ENCODE measurements around the gene N4BP2.
"Not testable (repeated sequence)": the region's sequence is repeated elsewhere in the genome, so short reads cannot be mapped to it uniquely, and the experiment has no call there.

The N4BP2 gene

DNA sequence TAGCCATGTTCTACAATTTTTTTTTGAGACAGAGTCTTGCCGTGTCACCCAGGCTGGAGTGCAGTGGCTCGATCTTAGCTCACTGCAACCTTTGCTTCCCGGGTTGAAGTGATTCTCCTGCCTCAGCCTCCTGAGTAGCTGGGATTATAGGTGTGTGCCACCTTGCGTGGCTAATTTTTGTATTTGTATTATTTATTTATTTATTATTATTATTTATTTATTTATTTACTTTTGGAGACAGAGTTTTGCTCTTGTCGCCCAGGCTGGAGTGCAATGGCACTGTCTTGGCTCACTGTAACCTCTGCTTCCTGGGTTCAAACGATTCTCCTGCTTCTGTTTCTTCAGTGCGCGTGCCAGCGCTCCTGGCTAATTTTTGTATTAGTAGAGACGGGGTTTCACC, 36.8 kb downstream of the N4BP2 start:
- DNase-seq, result not testable (repeated sequence)

DNA sequence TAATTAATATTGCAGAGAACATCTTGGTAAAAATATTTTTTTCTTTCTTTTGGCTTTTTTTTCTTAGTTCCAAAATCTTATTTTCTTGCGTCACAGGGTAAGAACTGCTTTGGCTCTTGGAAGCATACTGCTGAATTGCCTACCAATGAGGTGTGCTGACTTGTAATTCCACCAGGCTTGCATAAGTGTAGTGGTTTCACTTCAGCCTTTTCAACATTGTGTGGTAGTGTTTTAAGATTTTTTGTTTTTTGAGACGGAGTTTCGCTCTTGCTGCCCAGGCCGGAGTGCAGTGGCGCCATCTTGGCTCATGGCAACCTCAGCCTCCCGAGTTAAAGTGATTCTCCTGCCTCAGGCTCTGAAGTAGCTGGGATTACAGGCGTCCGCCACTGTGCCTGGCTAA, 42.4 kb downstream of the N4BP2 start:
- DNase-seq, result no peak

DNA sequence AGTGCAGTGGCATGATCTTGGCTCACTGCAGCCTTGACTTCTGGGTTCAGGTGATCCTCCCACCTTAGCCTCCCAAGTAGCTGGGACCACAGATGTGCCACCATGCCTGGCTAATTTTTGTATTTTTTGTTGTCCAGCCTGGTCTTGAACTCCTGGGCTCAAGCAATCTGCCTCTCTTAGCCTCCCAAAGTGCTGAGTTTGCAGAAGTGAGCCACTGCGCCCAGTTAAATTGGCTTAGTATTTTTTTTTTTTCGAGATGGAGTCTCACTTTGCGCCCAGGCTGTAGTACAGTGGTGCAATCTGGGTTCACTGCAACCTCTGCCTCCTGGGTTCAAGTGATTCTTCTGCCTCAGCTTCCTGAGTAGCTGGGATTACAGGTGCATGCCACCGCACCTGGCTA, 50.5 kb downstream of the N4BP2 start:
- not testable (repeated sequence) for DNase-seq

DNA sequence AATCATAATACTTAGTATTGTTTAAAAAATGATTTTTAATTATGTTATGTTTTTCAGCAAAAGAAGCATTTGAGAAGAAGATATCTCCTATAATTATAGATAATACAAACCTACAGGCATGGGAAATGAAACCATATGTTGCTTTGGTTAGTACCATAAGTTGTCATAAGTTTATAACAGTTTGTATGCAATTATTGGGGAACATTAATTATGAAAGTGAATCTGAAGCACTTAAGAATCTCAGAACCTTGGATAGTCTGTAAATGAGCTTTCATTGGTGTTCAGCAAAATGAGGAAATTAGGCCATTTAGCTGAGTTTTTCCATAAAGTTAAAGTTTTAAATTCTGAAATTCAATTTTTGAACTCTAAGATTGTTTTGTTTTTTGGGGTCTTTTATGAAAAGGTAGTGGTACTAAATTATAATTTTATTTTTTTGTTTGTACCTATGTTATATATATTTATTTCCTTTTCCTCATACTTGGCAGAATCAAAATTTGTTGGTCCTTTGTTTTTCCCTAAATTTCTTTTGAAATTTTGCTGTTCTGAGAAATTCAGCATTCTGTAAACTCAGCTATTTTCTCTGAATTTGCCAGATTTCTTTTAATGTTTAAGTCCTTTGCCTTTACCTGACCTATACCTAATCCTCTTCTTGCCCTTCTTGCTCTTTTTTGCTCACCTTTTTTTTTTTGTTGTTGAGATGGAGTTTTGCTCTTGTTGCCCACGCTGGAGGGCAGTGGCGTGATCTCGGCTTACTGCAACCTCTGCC, 55.6 kb downstream of the N4BP2 start:
- no peak for DNase-seq

DNA sequence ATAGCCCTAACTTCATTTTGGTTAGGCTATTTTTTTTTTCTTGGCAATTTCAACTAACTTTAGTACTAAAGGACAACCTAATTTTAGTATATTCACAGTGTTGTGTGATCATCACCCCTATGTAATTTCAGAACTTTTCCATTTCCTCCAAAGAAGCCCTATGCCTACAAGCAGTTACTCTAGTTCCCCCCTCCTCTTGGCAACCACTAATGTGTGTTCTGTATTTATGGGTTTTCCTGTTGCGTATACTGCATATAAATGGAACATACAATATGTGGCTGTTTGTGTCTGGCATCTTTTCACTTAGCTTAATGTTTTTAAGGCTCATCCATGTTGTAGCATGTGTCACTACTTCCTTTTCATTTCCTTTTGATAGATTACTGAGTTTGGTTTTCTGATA, 57.6 kb downstream of the N4BP2 start:
- no peak for DNase-seq

DNA sequence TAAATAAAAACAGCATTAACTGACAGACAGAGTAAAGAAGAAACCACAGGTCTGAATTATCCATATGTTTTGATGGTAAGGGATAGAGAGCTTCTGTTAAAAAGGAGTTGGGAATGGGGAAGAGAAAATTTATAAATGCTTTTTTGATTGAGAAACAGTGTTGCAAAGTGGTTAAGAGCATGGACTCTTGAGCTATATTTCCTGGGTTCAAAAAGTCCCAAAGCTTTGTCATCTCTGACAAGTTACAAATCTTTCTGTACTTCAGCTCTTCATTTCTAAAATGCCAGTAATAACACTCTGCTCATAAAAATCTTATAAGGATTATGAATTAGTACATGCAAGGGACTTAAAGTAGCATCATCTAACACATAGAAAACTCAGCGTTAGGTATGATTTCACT, 62.2 kb downstream of the N4BP2 start:
- no peak for DNase-seq

DNA sequence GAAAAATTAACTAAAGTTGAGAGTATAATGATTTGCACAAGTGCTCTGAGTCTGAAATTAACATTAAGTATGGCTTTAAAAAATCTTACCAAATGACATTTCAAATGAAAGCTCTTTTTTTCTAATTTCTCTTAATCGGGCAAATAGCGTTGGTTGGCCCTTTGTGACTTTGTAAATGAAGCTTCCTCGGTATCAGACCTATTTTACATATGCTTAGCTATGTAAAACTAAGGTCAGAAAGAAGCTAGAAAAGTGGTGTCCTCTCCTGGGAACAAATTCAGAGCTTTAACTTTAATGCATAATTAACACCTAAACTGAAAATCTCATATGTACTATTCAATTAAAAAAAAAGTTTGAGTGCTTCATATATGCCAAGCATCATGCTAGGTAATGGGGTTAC, 62.7 kb downstream of the N4BP2 start:
- no peak for DNase-seq

DNA sequence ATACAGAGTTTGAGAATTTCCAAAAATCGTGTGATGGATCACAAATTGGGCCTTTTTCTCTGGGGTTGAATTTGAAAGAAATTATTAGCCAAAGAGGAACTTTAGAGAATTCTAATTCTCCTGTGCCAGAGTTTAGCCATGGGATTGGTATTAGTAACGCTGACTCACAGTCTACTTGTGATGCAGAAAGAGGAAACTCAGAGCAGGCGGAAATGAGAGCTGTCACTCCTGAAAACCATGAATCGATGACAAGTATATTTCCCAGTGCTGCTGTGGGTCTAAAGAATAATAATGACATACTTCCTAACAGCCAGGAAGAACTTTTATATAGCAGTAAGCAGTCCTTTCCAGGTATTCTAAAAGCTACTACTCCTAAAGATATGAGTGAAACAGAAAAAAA, 64.9 kb downstream of the N4BP2 start:
- DNase-seq, result no peak

DNA sequence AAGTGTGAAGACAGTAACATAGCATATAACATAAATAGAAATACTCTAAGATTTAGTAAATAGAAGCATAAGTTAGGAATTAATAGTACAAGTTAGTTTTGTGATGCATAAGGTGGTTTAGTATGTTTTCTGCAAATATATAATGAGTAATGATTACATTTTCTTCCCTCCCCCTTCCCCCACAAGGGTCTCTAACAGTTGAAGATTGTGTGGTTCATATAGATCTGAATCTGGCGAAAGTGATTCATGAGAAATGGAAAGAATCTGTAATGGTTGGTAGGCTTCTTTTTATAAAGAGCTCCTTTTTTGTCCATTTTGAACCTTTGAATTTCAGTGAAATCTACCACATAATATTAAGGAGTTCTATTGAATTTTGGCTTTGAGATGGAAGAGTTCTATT, 66.3 kb downstream of the N4BP2 start:
- DNase-seq, result no peak

DNA sequence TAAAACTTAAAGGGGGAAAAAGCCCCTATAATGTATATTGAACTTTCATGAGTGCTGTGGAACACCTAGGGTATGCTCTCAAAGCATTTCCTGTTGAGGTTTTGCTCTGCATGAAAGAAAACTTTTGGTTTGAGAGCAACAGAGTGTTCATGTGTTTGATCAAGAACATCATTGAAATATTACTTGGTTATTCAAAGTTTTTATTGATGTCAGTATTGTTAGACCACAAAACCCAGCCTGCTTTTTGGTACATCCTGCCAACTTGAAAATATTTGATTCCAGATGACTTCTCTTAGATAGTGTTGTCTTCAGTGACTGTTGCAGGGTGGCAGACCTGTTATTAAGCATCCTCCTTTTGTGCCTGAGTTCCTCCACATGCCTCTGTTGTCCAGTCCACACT, 68.0 kb downstream of the N4BP2 start:
- DNase-seq, result no peak

DNA sequence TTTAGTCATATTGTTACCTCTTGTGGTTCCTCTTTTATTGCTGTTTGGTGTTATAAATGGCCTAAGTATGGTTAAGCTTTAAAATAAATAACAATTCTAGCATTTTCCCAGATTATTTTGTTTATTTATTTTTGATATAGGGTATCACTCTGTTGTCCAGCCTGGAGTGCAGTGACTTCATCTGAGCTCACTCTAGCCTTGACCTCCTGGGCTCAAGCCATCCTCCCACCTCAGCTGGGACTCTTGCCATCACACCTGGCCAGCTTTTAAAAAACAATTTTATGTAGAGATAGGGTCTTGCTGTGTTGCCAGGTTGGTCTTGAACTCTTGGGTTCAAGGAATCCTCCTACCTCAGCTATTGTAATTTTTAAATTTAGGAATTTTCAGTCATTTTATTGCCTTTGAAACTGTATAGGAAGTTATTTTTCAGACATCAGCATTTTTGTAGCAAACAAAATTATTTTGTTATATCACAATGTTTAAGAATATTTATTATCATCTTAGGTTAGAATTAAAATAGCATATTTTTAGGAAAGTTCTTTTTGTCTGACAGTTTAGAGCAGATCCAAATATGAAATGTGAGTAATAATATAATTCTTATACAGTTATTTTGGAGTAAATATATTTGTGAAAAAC, 73.9 kb downstream of the N4BP2 start:
- no peak for DNase-seq

DNA sequence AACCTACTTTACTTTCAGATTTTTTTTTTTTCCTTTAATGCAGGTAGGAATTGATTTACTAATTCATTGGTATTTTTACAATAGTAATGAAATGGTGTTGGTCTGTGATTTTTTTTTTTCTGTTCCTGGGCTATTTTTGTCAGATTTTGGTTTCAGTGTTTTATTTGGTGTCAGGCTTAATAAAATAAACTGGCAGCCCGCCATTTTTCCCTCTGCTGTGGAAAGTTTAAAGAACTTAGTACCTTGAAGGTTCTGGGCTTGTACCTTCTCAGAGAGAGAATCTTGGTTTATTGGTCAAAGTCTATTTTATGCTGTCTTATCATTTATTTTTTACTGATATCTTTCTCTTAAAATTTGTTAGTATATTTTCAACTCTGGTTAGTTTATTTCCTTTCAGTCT, 76.2 kb downstream of the N4BP2 start:
- DNase-seq, result no peak

DNA sequence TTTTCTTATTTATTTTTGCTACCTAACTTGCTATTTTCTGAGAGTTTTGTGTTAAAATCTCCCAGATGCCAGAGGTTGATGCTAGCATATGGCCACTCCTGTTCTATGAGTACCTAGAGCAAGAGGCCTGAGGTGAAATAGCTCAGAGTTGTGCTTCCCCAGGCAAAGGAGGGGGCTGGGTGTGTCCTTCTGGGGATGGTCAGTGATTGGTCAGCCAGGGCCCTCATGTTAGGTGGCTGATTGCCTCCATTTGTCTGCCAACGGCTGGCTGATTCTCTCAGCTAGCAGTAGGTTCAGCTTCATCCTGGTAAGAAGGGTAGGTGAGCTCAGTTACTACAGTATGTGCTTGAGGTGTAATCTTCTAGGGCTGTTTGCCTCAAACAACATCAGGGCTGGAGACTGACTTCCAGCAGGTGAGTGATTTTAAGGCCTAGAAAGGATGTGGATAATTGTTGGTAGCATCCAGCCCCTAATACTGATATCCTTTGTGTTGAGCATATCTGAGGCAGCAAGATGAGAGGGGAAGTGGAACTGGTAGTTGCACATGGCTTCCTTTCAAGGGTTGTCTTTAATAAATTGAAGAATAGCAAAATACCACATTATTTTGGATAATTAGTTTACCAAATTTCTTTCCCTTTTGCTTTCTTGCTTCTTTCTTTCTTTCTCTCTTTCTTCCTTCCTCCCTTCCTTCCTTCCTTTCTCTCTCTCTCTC, 77.7 kb downstream of the N4BP2 start:
- no peak for DNase-seq

DNA sequence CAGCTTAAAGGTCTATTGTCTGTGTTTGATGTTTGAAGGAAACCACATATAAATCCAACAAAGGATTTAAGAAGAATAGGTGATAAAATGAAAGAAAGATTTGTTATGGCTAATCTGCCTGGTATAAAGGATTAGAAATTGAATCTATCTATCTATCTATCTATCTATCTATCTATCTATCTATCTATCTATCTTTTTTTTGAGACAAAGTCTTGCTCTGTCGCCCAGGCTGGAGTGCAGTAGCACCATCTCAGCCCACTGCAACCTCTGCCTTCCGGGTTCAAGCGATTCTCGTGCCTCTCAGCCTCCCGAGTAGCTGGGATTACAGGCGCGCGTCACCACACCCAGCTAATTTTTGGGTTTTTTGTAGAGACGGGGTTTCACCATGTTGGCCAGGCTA, 79.6 kb downstream of the N4BP2 start:
- not testable (repeated sequence) for DNase-seq

DNA sequence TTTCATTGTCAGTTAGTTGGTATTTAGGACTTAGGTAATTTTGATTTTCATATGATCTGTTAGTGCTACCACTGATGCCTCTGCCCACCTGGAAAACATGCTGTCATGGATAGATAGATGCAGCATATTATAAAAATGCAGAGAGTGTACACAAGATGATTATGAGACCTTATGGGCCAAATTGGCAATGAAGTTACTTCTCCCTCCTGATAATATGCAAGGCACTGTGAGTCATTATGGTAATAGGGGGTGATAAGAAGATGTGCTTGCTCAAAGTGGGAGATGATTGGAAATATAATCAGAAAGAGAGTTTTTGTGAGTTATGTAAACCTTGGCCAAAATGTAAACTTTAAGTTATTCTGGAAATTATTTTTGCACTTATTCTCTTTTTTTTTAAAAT, 83.5 kb downstream of the N4BP2 start:
- DNase-seq, result no peak

DNA sequence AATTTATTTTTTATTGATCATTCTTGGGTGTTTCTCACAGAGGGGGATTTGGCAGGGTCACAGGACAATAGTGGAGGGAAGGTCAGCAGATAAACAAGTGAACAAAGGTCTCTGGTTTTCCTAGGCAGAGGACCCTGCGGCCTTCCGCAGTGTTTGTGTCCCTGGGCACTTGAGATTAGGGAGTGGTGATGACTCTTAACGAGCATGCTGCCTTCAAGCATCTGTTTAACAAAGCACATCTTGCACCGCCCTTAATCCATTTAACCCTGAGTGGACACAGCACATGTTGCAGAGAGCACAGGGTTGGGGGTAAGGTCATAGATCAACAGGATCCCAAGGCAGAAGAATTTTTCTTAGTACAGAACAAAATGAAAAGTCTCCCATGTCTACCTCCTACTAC, 83.9 kb downstream of the N4BP2 start:
- DNase-seq, result not testable (repeated sequence)

DNA sequence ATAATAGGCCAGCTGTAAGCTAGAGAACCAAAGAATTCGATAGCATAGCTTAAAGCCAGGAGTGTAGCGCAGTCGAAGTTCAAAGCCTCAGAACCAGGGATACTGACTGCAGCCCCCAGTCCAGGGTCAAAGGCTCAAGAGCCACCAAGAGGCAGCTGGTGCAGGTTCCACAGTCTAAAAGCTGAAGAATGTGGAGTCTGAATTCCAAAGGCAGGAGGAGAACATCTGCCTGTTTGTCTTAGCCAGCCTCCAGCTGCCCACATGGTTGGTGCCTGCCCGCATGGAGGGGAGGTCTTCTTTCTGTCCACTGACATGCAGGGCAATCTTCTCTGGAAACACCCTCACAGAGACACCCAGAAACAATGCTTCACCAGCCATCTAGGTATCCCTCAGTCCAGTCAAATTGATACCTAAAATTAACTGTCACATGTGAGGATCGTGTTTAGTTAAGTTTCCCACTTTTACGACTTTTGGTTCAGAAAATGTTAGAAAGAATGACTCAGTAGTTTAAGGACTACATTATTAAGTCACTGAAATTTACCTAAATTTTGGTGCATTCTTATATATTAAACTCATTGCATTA, 87.4 kb downstream of the N4BP2 start:
- no peak for DNase-seq

DNA sequence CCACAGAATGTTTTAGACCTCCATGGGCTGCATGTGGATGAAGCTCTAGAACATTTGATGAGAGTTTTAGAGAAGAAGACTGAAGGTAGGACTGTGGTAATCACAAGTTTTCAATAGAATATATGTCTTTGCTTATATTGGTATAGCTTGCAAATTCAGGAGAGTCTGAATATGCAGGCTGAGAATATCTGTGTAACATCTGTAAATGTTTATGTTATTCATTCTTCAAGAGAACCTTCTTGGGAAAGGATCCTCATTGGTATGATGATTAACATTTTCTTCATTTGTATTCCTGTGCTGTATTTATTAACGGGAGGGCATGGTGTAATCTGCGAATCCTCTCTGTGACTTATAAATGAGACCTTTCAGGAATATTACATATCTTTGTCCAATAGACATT, 88.1 kb downstream of the N4BP2 start:
- DNase-seq, result no peak

DNA sequence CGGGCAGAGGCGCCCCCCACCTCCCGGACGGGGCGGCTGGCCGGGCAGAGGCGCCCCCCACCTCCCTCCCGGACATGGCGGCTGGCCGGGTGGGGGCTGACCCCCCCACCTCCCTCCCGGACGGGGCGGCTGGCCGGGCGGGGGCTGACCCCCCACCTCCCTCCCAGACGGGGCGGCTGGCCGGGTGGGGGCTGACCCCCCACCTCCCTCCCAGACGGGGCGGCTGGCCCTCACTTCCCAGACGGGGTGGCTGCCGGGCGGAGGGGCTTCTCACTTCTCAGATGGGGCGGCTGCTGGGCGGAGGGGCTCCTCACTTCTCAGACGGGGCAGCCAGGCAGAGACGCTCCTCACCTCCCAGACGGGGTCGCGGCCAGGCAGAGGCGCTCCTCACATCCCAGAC, 90.8 kb downstream of the N4BP2 start:
- not testable (repeated sequence) for DNase-seq

DNA sequence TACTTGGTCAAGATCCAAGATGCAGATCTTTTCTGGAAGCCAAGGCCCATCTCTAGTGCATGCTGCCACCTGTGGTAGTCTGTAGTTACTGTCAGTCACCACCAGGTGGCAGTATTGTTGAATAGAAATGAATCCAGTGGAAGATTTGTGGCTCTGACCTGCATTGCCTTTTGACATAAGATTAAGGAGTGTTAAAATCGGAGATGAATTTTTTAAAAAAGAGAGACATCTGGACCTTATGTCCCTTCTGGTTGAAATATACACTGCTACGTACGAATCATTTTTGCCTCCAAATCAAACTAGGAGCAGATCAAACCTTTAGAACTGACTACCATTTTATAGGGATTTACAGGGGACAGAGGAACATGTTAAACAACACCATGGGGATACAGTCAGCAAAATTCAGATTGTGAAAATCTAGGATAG, 93.3 kb downstream of the N4BP2 start:
- peak; percentile 0 for DNase-seq

DNA sequence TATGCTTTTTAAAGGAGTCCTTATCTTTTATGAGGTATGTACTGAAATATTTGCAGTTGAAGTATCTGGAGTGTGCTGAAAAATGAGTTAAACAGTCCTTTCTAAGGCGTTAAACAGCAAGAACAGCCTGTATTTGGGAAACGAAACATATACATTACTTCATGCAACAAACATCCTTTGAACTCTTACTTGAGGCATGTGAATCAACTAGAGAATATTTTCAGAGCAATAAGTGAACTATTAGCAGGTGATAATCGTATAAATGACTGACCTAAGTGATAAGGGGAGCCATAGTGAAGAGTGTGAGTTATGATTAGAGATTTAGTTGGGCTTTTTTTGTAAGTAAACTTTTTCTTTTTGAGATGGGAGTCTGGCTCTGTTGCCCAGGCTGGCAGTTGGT, 94.3 kb downstream of the N4BP2 start:
- DNase-seq, result no peak

DNA sequence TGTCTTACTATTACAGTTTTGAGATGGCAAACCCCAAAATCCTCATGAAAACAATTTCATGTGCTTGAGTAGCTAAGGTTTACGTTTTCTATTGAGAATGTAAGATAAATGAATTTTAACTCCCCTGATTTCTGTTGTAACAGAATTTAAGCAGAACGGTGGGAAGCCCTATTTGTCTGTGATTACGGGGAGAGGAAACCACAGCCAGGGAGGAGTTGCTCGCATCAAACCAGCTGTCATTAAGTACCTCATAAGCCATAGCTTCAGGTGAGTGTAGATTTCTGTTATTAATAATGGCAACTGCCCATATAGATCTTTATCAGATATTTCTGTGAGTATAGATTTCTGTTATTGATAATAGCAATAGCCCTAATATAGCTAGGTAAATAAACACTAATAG, 96.0 kb downstream of the N4BP2 start:
- no peak for DNase-seq

DNA sequence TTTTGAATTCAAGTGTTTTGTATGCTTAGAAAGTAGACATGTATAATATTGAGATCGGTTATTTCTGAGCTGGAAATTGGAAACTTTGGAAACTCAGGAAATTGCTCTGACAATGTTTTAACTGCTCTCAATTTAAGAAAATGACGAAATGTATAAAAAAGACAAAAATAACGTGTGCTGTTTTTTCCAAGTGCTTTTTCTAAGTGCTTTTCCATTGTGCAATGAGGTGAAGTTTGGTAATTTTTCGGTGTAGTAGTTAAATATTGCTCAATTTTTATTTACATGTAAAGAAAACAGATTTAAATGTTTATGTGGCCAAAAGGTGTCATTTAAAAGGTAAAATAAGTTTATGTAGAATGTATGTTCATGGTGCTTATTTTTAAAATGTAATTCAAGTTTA, 100.8 kb downstream of the N4BP2 start:
- no peak for DNase-seq

DNA sequence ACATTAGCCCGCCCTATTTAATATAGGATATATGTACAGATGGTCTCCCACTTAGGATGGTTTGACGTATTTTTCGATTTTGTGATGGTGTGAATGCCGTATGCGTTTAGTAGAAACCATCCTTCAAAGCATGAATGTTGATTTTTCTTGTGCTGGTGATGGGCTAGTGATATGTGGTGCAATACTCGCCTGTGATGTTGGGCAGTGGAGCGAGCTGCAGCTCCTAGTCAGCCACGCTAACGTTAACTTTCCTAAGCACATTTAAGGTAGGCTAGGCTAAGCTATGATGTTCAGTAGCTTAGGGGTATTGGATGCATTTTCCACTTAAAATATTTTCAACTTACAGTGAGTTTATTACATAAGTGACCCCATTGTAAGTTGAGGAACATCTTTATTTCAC, 103.6 kb downstream of the N4BP2 start:
- no peak for DNase-seq

Data from NCI-H510A (cell line).